HepG2 (cell line): Measurements from ENCODE around the gene ANKRD22.

Experiments
- ARID5B ChIP-seq: IDR thresholded peaks from 2 replicates; pipeline ENCODE4 v1.4.0; 2020; ENCODE audit warnings: mild to moderate bottlenecking, missing genetic modification reagents
- ATF2 ChIP-seq: sonication (generic); formaldehyde crosslinking; IDR thresholded peaks from 2 replicates; pipeline ENCODE4 v1.4.0; 2020; ENCODE audit warnings: missing genetic modification reagents
- BRF2 ChIP-seq: sonication (generic); formaldehyde crosslinking; IDR thresholded peaks from 2 replicates; pipeline ENCODE4 v1.8.1; 2022; ENCODE audit warnings: mild to moderate bottlenecking, missing genetic modification reagents
- CBX5 ChIP-seq: sonication (generic); formaldehyde crosslinking; IDR thresholded peaks from 2 replicates; pipeline ENCODE4 v1.4.0; 2020; ENCODE audit warnings: missing genetic modification reagents, borderline replicate concordance
- CREB3 ChIP-seq: sonication (generic); formaldehyde crosslinking; IDR thresholded peaks from 2 replicates; pipeline ENCODE4 v1.5.0; 2020; ENCODE audit warnings: missing genetic modification reagents
- CTCF ChIP-seq: sonication (generic); formaldehyde crosslinking; IDR thresholded peaks from 2 replicates; pipeline ENCODE4 v1.5.0; 2020; ENCODE audit warnings: mild to moderate bottlenecking, missing genetic modification reagents, moderate library complexity
- EZH2 ChIP-seq: conservative IDR thresholded peaks from 2 replicates; pipeline ENCODE4 v1.6.1; 2012; ENCODE audit warnings: mild to moderate bottlenecking, low read depth, low read length, moderate library complexity
- FOXJ3 ChIP-seq: sonication (generic); formaldehyde crosslinking; IDR thresholded peaks from 2 replicates; pipeline ENCODE4 v1.4.0; 2020; ENCODE audit warnings: missing genetic modification reagents, mild to moderate bottlenecking, borderline replicate concordance
- REST ChIP-seq, 2 experiments: IDR thresholded peaks; 2 replicates each; pipeline ENCODE4 v1.6.1; 2011 to 2012; ENCODE audit warnings: low read length in 2 of 2, borderline replicate concordance in 1 of 2, low read depth in 1 of 2, mild to moderate bottlenecking in 1 of 2, moderate library complexity in 1 of 2
- SMAD1 ChIP-seq: sonication (generic); formaldehyde crosslinking; IDR thresholded peaks from 2 replicates; pipeline ENCODE4 v1.4.0; 2020; ENCODE audit warnings: missing genetic modification reagents, low read depth, mild to moderate bottlenecking, borderline replicate concordance
- TAF1 ChIP-seq: sonication (generic); formaldehyde crosslinking; IDR thresholded peaks from 2 replicates; pipeline ENCODE4 v1.4.0; 2020; ENCODE audit warnings: missing genetic modification reagents
- TFDP1 ChIP-seq: IDR thresholded peaks from 2 replicates; pipeline ENCODE4 v1.6.1; 2016; ENCODE audit warnings: missing compliant biosample characterization, missing genetic modification reagents, borderline replicate concordance
- ZFP41 ChIP-seq: sonication (generic); formaldehyde crosslinking; IDR thresholded peaks from 2 replicates; pipeline ENCODE4 v1.4.0; 2020; ENCODE audit warnings: mild to moderate bottlenecking, missing genetic modification reagents, borderline replicate concordance

GRCh38 chr10:88858491-88858890, 6.8 kb upstream of the ANKRD22 start:
- no peak for TF ChIP-seq ZFP41 (CRISPR knock-in tag)
- TF ChIP-seq FOXJ3 (CRISPR knock-in tag): no peak
- TF ChIP-seq EZH2: no peak
- no peak for TF ChIP-seq SMAD1 (CRISPR knock-in tag)
- TF ChIP-seq CTCF (CRISPR knock-in tag): no peak
- no peak for TF ChIP-seq ATF2 (CRISPR knock-in tag)
- no peak for TF ChIP-seq REST (IDR thresholded peaks at IDR 0.05; ENCODE audit: borderline replicate concordance in 1 of 2, low read depth in 1 of 2, low read length in 2 of 2)
- TF ChIP-seq CBX5 (CRISPR knock-in tag): no peak
- TF ChIP-seq TFDP1 (CRISPR knock-in tag): no peak
- TF ChIP-seq TAF1: no peak
- no peak for TF ChIP-seq ARID5B (CRISPR knock-in tag)
- no peak for TF ChIP-seq BRF2 (CRISPR knock-in tag)
- no peak for TF ChIP-seq CREB3
